CD1c-positive myeloid dendritic cell (primary cell): Measurements from ENCODE around the gene TBCD.
"Not testable (repeated sequence)": the region's sequence is repeated elsewhere in the genome, so short reads cannot be mapped to it uniquely, and the experiment has no call there.

Experiments used
- DNase-seq: peaks from one replicate; pipeline ENCODE4 v3.0.0-alpha.2; 2016; ENCODE audit errors: extremely low spot score

Gene TBCD

DNA sequence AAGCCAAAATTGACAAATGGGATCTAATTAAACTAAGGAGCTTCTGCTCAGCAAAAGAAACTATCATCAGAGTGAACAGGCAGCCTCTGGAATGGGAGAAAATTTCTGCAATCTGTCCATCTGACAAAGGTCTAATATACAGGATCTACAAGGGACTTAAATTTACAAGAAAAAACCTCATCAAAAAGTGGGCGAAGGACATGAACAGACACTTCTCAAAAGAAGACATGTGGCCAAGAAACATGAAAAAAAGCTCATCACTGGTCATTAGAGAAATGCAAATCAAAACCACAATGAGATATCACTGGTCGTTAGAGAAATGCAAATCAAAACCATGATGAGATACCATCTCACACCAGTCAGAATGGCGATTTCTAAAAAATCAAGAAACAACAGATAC, 203.2 kb downstream of the TBCD start:
- DNase-seq = not testable (repeated sequence)

DNA sequence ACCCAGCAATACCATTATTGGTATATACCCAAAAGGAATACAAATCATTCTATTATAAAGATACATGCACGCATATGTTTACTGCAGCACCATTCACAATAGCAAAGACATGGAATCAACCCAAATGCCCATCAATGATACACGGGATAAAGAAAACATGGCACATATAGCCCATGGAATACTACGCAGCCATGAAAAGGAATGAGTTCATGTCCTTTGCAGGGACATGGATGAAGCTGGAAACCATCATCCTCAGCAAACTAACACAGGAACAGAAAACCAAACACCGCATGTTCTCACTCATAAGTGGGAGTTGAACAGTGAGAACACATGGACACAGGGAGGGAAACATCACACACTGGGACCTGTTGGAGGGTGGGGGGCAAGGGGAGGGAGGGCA, 203.8 kb downstream of the TBCD start:
- DNase-seq = not testable (repeated sequence)

DNA sequence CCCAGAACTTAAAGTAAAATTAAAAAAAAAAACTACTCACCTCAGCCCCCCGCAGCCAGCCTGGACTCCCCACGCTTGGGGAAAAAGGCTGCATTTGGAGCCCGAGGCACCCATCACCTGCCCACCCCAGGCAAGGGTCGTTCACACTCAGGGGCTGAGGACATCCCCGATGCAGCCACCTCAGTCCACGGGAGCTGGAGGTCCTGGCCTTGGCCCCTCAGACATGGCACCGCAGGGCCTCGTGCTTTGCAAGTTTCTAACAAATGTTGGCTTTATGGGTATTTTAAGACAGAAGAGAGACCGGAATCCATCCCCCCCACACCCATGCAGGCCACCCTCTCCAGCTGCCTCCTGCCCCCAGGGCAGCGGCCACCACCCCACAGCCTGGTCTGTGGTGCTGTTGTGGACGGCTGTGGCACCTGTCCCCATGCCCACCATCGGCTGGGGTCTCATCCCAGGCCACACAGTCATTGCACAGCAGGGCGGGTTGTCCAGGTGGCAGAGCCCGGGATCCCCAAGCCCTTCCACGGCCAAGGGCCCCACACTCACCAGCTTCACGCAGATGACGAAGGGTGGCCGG, 204.4 kb downstream of the TBCD start:
- DNase-seq = no peak

DNA sequence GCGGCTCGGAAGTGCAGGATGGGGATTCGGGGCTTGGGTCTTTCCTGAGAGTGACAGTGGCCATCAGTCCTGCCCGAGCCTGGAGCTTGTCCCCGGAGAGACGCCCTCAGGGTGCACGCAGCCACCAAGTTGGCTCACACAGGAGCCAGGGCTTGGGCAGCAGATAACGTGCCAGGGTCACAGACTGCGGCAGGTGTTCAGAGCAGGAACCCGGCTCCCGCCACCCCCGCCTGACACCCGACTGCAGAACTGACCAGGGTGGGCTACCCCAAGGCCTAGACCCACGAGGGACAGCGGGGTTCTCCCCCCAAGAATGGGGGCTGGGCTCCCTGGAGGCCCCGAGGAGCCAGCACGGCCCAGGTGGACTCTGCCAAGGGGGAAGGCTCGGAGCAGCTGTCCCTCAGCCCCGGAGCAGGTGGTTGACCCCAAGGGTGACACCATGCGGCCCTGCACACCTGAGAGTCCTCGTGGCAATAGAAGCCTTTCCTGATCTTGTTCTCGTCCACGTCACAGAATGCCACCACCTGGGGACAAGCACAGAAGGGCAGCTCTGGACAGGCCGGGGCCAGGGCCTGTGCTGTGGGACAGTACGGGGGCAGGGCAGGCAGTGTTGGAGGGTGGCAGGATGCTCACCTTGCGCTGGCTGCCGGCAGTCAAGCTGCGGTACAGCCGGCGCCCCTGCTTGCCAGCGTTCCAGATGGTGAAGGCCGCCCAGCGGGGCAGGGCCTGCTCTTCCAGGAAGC, 205.0 kb downstream of the TBCD start:
- DNase-seq = no peak

DNA sequence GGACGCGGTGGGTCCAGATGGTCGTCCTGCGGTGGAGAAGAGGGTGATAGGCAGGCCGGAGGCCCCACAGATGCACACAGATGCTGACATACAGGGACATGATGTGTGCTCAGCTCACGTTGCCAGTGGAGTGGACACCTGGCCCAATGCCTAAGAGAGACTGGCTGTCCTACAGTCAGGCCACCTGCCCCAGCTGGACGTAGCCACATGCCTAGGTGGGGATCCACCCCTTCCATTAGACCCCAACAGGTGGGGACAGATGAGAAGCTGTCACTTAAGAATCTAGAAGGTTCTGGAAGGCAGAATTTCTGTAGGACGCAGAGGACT, 205.6 kb downstream of the TBCD start:
- DNase-seq = no peak

DNA sequence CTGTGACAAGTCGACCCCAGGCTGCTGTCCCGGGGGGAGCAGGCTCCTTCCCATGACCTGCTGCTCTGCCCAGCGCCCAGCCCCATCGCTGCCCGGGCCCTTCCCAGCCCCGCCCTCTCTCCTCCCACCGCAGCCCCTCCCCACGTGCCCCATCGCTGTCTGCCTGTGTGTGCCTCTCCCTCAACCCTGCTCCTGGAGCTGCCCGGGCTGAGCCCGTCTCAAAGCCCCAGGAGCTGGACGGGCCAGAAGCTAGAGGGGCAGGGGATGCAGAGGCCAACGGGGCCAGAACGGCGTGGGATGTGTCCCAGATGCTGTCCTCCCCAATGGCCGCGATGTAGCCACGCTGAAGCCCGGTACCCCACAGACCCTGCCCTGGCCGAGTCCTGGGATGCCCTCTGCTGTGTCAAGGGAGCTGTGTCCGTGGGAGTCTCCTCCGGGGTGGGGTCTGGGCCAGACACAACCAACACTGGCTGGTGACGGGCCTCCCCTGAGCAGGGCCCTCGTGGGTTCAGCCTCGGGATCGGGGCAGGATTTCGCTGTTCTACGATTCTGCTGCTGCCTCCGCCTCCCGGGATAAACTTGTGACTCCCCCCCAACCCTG, 206.2 kb downstream of the TBCD start:
- DNase-seq = no peak

DNA sequence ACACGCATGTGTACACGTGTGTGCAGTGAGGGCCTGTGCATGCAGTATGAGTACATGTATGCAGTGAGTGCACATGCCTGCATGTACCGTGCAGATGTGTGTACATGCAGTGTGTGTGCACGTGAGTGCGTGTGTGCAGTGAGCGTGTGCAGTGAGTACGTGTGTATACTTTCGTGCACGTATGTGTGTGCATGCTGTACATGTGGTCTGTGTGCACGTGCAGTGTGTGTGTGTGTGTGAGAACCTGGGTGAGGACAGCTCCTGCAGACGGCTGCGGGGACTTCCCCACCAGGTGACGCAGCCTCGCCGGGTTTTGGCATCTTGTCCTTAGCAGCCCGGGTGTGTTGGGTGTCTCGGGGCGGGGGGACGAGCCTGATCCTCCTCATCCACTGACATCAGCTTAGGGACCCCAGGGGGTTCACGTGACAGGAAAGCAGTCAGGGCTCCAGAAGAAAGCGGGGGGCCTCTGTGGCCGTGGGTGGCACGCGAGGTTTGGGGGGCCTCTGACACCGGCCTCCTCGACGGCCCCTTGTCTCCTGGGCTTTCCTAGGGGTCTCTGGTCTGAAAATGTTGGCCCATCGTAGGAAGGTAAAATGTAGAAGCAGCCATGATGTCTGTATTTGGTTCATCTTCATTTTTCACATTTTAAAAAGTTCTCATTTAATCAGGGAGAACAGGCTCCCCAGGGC, 207.5 kb downstream of the TBCD start:
- DNase-seq = no peak

DNA sequence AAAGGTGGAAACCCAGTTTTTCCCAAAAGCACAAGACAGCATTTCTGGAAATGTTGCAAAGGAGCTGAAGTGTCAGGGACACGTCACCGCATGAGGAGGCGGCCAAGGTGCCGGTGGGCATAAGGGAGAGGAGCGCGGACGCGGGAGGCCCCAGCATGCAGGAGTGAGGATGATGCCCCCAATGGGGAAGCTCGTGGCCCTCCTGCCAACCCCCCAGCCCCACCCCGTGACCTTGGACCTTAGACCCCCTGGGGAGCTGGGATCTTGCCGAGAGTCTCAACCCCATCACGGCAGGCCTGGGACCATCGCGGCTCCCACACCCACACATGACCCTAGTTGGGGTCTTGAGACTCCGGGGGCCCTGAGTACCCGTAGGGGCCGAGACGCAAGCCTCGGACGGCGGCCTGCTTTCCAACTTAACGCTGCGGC, 208.1 kb downstream of the TBCD start:
- DNase-seq = no peak

DNA sequence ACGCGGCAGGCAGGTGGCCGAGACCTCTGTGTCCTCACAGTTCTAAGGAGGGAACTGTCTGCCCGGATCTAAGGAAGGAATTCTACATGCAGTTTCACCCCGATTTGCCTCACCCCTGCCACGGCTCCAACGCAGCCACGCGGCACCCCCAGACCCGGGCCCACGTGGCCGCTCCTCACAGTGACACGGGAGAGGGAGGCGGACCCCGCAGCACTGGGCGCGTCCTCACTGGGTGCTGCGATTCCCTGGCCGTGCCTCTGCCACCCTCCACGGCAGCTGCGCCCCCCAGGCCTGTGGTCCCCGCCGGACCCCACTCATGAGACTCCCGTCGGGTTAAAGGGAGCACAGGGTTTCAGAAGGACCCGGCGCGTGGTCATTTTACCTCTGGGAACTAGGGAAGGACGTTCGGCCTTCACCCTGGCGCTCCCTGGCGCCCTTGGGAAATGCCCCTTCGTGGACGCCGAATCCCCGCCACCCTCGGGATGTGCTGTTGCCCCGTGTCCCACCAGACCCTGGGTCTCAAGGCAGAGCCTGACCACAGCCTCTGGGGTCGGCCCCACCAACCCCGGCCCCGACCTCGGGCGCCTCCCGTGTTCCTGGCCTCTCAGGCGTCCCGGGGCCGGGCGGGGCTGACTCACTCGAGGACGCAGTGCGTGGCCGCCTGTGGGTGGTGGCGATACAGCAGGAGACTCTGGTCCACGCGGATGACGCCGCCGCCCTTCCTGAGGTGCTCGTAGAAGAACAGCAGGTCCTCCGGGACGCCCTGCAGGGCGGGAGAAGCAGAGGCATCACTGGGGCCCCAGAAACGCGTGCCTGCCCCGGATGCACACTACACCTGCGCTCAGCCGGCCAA, 208.8 kb downstream of the TBCD start:
- no peak for DNase-seq

DNA sequence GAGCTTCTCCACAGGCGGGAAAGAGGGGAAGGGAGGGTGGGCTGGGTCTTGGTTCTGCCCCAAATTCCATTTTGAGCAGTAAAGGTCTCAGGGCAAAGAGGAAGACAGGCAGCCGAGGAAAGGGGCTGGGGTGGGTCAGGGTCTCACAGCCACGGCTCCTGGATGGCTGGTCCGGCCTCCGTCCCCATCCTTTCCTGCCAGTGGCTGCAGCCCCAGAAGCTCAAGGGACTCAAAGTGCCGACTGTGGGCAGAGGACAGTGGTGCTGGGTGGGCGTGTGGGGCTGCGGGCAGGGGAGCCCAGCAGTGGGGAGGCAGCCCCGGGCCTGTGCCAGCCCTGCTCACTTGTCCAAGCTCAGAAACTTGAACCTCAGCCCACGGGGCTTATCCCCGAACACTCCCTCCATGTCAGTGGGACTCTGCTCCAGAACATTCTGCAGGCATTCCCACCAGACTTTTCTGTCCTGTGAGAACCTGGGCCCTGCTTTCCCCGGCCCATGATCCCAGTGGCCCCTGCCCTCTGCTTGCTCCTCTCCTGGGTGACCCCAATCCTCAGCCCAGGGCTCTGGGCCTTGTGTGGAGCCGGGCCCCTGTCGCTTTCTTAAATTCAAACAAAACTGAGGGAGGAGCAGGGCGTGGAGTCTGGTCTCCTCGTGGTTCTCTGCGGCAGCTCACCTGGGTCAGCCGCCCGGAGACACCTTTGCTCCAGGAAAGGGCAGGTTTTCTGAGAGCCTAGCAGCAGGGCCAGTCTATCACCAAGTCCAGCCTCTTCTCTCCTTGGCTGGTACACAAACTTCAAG, 209.7 kb downstream of the TBCD start:
- DNase-seq = no peak

DNA sequence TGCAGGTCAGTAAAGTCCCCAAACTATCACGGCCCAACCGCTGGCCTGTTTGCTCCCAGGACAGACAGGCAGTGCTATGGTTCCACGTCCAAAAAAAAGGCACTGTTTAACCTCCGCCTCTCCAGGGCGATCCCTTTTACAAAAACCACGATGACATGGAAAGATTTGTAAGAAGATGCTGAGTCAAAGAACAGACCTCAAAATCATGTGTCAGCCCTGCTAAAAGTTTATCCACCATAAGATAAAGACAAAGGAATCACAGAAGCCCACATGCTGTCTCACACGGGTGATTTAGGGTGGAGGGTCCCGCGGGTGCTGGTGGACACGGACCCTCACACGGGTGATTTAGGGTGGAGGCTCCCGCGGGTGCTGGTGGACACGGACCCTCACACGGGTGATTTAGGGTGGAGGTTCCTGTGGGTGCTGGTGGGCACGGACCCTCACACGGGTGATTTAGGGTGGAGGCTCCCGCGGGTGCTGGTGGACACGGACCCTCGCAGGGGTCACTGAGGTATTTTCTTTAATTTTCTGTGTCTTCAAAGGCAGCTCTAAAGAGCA, 210.4 kb downstream of the TBCD start:
- DNase-seq = peak; percentile 7

DNA sequence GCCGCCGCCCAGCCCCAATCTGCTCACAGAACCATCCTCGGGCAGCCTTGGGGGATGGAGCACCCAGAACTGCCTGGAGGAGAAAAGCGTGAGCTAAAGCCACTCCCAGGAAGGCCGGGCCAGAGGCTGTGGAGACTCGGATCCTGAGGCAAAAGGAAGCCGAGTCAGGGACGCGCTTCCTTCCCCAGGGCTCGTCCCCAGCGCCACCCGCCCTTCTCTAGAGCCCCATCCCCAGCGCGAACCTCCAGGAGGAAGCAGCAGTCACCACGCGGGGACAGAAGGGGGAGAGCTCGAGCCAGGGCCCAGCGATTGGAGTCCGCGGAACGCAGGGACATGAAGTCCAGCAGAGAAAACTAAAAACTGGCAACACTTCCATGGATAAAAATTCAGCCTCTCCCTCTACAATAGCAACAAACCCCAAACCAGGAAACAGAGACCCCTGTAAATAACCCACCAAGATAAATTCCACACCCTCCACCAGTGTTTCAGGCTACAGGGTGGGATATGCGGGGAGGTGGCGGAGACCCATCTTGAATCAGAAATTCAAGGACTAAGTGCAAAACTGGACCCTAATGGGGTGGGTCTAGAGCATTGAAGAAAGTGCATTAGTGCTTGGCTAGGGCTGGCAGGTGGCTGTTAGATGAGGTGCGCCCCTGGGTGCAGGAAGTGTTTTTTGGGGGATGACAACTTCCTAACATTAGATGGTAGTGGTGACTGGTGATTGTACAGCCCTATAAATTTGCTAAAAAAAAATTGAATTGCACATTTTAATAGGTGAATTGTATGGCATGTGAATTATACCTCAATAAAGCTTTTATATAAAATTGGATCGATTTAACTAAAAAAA, 211.5 kb downstream of the TBCD start:
- DNase-seq = peak; percentile 88

DNA sequence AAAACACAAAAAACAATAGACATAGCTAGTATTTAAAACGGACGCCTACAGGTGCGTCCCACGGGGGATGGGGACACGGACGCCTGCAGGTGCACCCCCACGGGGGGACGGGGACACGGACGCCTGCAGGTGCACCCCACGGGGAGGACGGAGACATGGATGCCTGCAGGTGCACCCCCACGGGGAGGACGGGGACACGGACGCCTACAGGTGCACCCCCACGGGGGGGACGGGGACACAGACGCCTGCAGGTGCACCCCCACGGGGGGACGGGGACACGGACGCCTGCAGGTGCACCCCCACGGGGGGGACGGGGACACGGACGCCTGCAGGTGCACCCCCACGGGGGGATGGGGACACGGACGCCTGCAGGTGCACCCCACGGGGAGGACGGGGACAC, 212.6 kb downstream of the TBCD start:
- DNase-seq = not testable (repeated sequence)

DNA sequence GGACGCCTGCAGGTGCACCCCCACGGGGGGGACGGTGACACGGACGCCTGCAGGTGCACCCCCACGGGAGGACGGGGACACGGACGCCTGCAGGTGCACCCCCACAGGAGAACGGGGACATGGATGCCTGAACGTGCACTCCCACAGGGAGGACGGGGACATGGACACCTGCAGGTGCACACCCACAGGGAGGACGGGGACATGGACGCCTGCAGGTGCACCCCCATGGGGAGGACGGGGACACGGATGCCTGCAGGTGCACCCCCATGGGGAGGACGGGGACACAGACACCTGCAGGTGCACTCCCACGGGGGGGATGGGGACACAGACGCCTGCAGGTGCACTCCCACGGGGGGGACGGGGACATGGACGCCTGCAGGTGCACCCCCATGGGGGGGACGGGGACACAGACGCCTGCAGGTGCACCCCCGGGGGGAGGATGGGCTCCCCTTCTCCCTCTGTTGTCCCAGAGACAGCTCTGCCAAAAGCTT, 213.0 kb downstream of the TBCD start:
- DNase-seq = no peak

DNA sequence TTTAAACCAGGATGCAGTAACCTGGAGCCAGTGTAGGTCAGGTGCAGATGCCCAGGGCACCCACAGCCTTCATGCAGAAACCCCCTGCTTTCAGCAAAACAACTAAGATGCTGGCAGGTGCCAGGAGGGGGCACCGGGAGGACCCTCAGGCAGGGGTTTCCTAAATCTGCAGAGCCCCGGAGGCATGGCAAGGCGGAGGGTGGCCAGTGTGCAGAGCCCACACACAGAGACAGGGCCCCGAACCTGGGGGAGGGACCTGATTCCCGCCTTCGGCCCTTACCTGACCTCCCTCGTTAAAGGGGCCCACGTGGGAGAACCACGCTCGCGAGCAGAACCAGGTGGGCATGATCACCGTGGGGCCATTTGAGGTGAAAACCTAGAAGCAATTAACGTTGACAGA, 213.5 kb downstream of the TBCD start:
- no peak for DNase-seq

DNA sequence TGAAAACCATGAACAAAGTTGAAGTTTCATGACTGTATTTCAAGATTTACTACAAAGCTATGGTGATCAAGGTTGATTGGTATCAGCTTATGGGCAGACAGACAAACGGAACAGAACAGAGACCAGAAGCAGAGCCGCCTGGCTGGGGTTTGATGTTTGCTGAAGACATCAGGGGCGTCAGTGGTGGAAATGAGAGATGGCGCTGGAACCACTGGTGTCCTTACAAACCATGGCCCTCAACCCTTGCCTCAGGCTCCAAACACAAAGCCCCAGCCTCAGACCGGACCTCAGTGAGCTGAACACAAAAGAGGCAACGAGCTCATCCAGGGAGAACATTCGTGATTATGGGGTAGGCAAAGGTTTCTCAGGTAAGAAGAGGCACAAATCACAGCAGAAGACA, 214.6 kb downstream of the TBCD start:
- no peak for DNase-seq

DNA sequence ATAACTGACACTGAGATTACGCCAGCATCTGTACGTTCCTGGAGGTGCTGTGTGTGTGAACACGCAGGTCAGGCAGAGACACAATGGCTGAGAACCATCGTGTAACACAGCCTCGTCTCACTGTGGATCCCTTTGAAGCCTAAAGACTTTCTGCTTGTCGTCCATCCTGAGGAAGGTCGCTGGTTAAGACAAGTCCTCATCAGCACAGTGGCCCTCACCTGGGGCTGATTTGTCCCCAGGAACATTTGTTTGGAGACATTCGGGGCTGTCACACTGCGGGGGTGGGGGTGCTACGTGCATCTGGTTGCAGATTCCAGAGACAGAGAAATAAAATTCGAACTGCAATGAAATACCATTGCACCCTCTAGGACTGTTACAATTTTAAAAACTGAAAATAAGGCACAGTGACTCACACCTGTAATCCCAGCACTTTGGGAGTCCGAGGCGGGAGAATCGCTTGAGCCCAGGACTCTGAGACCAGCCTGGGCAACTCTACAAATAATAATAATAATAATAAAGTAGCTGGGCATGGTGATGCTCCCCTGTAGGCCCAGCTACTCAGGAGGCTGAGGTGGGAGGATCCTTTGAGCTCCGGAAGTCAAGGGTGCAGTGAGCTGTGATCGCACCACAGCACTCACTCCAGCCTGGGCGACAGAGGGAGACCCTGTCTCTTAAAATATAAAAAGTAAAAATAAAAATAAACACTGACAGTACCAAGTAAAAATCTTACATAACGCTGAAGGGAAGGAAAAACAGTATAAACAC, 215.6 kb downstream of the TBCD start:
- no peak for DNase-seq

DNA sequence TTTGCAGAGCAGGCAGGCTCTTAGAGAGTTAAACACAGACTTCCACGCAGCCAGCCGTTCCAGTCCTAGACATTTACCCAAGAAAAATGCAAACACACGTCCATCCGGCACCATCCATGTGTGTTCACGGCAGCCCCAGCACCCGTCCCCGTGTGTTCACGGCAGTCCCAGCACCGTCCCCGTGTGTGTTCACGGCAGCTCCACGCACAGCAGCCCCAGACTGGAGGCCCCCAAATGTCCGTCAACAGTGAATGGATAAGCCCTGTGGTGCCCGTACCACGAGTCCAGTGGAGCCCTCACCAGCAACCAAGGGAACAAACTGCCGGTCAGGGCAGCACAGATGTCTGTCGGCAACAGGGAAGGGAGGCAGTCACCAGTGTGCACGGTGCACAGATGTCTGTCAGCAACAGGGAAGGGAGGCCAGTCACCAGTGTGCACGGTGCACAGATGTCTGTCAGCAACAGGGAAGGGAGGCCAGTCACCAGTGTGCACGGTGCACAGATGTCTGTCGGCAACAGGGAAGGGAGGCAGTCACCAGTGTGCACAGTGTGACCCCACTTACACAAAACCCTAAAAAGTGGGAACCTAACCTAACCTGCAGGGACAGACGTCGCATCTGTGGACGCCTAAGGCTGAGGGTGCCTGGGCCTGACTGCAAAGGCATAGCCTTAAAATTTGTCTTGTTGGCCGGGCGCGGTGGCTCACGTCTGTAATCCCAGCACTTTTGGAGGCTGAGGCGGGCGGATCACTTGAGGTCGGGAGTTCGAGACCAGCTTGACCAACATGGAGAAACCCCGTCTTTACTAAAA, 216.4 kb downstream of the TBCD start:
- not testable (repeated sequence) for DNase-seq
